ENCODE data around the gene CFAP73. TPM values are rescaled to one million over a fixed set of nuclear protein-coding genes. Genes with fewer than 3 reads are reported as not detected.

CFAP73 gene
- total RNA-seq, 2 donors from 2014 or later, result 0.57 TPM; not detected in 1

DNA sequence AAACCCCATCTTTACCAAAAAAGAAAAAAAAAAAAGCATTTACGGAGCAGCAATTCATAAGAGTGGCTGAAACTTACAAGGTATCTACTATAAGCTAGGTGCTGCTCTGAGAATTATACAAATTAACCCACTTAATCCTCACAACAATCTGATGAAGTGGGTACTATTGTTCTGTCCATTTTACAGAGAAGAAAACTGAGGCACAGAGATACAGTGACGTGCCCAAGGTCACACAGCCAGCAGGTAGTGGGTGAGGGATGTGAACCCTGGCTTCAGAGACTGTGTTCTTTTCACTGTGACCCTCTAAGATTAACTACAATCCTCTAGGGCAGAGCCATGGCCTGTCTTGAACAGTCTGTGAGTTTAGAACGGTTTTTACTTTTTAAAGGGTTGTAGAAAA, 32.5 kb downstream of the CFAP73 start:
- TF ChIP-seq POLR2AphosphoS5 (IDR thresholded peaks at IDR 0.05), result no peak
- TF ChIP-seq POLR2A (IDR thresholded peaks at IDR 0.05), result no peak
- Histone ChIP-seq H3K4me1 (replicated peaks) (no peaks in the 10 kb centered on the region), H3K27me3 (replicated peaks; ENCODE audit: insufficient read depth) (no peaks in the 10 kb centered on the region), H3K27ac (no peak overlapping the region), H3K36me3 (peaks cover 5 to 7% of the 10 kb centered on the region in 2 donors), H3K4me3 (no peak overlapping the region), H3K9me3 (no peaks in the 10 kb centered on the region)
- DNase-seq (ENCODE audit: low spot score), result no peak
- intact Hi-C loops (cut with DNase I), result no loop called here
- 87% methylated on average over 3 of the region's 3 CpGs for WGBS

DNA sequence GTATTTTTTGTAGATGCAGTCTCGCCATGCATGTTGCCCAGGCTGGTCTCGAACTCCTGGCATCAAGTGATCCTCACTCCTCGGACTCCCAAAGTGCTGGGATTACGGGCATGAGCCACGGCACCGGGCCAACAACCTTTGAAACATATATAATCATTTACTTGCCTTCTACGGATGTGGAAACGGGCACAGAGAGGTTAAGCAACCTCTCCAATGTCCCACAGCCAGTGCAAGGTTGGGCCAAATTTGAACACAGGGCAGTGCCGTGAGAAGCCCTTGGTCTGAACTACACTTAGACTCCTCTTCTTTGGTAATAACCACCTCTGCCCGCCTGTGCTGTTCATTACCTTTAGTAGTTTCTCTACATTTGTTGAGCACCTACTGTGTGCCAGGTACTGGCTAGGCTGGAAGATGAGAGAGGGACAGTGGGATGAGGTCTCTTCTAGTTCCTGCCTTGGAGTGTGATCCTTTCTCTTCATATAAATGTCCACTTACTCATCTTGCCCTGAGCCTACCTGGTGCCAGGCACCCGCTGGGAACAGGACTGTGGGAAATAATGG, 33.6 kb downstream of the CFAP73 start:
- no peaks in the 10 kb centered on the region for H3K36me3 ChIP-seq
- no peak overlapping the region for H3K4me3 ChIP-seq
- DNase-seq (ENCODE audit: low spot score), result no peak
- H3K9me3 ChIP-seq, result no peaks in the 10 kb centered on the region
- 96% methylated on average over 11 of the region's 11 CpGs for WGBS
- H3K4me1 ChIP-seq (replicated peaks), result no peaks in the 10 kb centered on the region
- TF ChIP-seq POLR2AphosphoS5 (IDR thresholded peaks at IDR 0.05) (no peak), POLR2A (IDR thresholded peaks at IDR 0.05) (no peak)
- TF ChIP-seq, protein P1, sequence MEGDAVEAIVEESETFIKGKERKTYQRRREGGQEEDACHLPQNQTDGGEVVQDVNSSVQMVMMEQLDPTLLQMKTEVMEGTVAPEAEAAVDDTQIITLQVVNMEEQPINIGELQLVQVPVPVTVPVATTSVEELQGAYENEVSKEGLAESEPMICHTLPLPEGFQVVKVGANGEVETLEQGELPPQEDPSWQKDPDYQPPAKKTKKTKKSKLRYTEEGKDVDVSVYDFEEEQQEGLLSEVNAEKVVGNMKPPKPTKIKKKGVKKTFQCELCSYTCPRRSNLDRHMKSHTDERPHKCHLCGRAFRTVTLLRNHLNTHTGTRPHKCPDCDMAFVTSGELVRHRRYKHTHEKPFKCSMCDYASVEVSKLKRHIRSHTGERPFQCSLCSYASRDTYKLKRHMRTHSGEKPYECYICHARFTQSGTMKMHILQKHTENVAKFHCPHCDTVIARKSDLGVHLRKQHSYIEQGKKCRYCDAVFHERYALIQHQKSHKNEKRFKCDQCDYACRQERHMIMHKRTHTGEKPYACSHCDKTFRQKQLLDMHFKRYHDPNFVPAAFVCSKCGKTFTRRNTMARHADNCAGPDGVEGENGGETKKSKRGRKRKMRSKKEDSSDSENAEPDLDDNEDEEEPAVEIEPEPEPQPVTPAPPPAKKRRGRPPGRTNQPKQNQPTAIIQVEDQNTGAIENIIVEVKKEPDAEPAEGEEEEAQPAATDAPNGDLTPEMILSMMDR (IDR thresholded peaks at IDR 0.05), result no peak
- H3K27ac ChIP-seq, result no peak overlapping the region
- intact Hi-C loops (cut with DNase I), result no loop called here
- no peaks in the 10 kb centered on the region for H3K27me3 ChIP-seq (replicated peaks; ENCODE audit: insufficient read depth)

DNA sequence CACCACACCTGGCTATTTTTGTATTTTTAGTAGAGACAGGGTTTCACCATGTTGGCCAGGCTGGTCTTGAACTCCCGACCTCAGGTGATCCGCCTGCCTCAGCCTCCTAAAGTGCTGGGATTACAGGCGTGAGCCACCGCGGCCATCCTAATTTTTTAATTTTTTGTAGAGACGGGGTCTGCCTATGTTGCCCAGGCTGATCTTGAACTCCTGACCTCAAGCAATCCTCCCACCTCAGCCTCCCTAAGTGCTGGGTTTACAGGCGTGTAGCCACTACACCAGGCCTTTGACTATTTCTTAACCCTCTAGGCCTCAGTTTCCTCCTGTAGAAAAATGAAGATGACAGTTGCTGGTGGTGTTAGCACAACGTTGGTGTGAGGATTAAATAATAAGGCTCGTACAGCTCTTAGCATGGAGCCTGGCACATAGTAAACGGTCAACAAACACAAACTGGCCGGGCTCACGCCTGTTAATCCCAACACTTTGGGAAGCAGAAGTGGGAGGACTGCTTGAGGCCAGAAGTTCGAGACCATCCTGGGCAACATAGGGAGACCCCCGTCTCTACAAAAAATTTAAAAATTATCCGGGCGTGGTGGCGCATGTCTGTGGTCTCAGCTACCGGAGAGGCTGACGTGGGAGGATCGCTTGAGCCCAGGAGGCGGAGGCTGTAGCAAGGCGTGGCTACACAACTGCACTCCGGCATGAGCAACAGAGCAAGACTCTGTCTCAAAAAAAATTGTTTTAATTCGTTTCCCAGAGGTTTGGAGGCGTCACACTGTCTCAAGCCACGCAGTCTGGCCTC, 34.8 kb downstream of the CFAP73 start:
- Histone ChIP-seq H3K36me3 (no peaks in the 10 kb centered on the region), H3K27ac (peak overlapping the region; percentile 87 to 91), H3K4me3 (peak overlapping the region; percentile 86 to 97), H3K9me3 (no peaks in the 10 kb centered on the region), H3K4me1 (replicated peaks) (no peaks in the 10 kb centered on the region), H3K27me3 (replicated peaks; ENCODE audit: insufficient read depth) (no peaks in the 10 kb centered on the region)
- TF ChIP-seq POLR2A (IDR thresholded peaks at IDR 0.05), result no peak
- TF ChIP-seq, protein P1 (IDR thresholded peaks at IDR 0.05), result no peak
- intact Hi-C loops (cut with DNase I), result loop anchor here (2.0 kb wide), 1 partner anchor 39 kb away; no protein-coding TSS in a partner anchor
- 29% methylated on average over 26 of the region's 26 CpGs for WGBS
- DNase-seq (ENCODE audit: low spot score), result no peak

DNA sequence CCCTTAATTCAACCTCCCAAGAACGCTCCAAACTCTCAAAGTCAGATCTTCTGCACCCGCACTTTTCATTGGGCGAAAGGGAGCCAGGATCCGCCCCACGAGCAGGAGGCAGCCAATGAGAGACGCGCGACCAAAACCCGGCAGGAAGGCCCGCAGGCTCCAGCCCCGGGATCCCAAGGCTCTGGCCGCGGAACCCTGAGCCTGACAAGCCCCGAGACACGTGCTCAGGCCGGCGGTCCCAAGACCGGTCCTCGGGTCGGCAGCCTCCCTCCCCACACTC, 35.3 kb downstream of the CFAP73 start:
- DNase-seq (ENCODE audit: low spot score), result peak; percentile 88
- intact Hi-C loops (cut with DNase I), result loop anchor here (2.0 kb wide), 1 partner anchor 38 kb away; no protein-coding TSS in a partner anchor
- Histone ChIP-seq H3K36me3 (no peaks in the 10 kb centered on the region), H3K27me3 (replicated peaks; ENCODE audit: insufficient read depth) (no peaks in the 10 kb centered on the region), H3K27ac (peak overlapping the region; percentile 87 to 91), H3K9me3 (no peaks in the 10 kb centered on the region), H3K4me3 (peak overlapping the region; percentile 86 to 97), H3K4me1 (replicated peaks) (no peaks in the 10 kb centered on the region)
- 0% methylated on average over 20 of the region's 20 CpGs for WGBS
- TF ChIP-seq POLR2A (IDR thresholded peaks at IDR 0.05) (no peak), POLR2AphosphoS5 (IDR thresholded peaks at IDR 0.05) (peak; percentile 13)
- TF ChIP-seq, protein P1 (IDR thresholded peaks at IDR 0.05), result no peak

DNA sequence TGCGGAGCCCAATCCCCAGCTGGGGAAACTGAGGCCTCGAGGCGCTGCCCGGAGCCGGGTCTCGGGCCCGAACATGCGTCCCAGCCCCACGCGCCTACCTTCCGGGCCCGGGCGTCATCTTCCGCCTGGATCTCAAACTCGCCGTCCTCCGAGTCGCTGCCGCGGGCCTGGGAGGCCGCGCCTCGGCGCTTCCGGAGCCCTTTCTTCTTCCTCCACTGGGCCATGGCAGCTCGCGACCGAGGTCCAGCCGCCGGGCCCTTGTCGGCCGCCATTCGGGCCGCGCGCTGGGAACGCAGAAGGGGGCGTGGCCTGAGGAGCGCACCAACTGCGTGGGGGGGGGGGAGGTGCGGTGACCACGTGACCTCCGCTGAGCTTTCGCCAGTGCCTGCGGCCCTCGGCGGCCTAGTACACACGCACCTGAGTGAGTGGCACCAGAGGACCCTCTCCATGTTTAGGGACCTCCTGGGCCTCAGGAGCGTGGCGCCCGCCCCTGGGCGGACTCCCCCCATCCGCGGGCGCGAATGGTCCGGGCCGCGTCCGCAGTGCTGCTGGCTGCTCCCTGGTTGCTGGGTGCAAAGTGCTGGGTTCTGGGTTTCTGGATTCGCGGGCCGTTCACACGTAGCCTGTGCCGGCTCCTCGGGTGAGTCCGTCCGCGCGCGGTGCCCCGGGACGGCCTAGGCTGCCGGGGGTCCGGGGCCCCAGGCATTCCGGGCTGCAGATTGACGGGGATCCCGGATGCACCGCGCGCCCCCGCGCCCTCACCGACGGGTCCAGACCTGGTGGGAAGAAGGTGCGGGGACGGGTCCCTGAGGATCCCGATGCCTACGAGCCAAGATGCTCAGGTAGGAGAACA, 35.9 kb downstream of the CFAP73 start, which contains the start of the genes DDX54 and RITA1:
DDX54 (minus strand) TSS at position 299 of the 853 bp plus-strand sequence; CDS start at position 272, 27 bp downstream.
RITA1 (plus strand) TSS at position 542 of the 853 bp plus-strand sequence. CDS start 1,026 bp downstream, outside the sequence.
- 2% methylated on average over 43 of the region's 89 CpGs for WGBS
- Histone ChIP-seq H3K36me3 (no peaks in the 10 kb centered on the region), H3K27ac (peak within 1 kb of the TSS; percentile 87 to 91), H3K4me3 (peak within 1 kb of the TSS; percentile 86 to 97), H3K9me3 (no peaks in the 10 kb centered on the region), H3K27me3 (replicated peaks; ENCODE audit: insufficient read depth) (no peaks in the 10 kb centered on the region), H3K4me1 (replicated peaks) (no peaks in the 10 kb centered on the region)
- intact Hi-C loops (cut with DNase I), result loop anchor here (2.0 kb wide), 1 partner anchor 37 kb away; no protein-coding TSS in a partner anchor
- peak; percentile 63 for DNase-seq (ENCODE audit: low spot score)
- TF ChIP-seq POLR2AphosphoS5 (IDR thresholded peaks at IDR 0.05), result peak; percentile 52
- TF ChIP-seq POLR2A (IDR thresholded peaks at IDR 0.05), result peak; percentile 35
- TF ChIP-seq, protein P1 (IDR thresholded peaks at IDR 0.05), result no peak
